GM21423 (cell line): ENCODE data around the gene RPS26.
"Not testable (repeated sequence)": the region's sequence is repeated elsewhere in the genome, so short reads cannot be mapped to it uniquely, and the experiment has no call there.

Experiments
- ATAC-seq: cut with Tn5 transposase; IDR thresholded peaks from one replicate; pipeline ENCODE4 v1.9.1; 2021; ENCODE audit warnings: mild to moderate bottlenecking, moderate library complexity; ENCODE audit not compliant: unreplicated experiment

RPS26 gene

DNA sequence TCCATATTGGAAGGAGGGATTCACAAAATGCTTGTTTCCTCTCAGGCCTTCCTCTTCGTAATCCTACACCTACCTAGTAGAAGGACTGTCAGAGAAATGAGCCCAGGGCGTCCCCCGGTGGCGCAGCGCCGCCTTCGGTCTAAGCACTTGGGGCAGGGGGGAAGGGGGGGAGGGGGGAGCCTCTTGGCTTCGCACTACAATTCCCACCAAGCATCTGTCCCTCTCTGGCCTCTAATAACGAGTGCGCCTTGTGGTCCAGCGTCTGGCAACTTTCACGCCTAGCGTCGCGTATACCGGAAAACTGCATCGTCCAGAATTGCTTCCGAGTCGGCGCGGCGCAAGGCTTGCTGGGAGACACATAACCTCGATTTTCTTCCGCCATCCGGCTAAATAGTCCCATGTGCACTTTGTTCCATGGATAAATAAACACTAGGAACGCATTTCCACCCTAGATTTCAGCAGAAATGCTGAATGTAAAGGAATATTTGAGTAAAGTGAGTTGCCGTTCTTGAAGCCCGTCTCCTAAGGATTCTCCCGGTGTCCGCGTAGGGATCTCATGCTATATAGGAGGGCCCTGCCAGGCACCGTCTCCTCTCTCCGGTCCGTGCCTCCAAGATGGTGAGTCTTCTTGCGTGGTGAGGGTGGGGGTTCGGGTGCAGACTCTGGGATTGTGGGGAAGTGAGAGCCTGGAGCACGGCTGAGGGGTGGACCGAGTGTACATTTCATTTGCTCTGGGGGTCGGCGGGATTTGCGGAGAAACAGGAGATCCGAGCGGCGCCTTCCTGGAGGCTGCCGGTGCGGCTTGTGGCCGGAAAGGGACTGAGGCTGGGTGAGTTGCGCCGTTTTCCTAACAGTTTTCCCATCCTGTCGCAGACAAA is at the start of gene RPS26:
RPS26 (plus strand) TSS at position 367 of the 878 bp plus-strand sequence; CDS start at position 616, 249 bp downstream.
- peak; percentile 96 for ATAC-seq

DNA sequence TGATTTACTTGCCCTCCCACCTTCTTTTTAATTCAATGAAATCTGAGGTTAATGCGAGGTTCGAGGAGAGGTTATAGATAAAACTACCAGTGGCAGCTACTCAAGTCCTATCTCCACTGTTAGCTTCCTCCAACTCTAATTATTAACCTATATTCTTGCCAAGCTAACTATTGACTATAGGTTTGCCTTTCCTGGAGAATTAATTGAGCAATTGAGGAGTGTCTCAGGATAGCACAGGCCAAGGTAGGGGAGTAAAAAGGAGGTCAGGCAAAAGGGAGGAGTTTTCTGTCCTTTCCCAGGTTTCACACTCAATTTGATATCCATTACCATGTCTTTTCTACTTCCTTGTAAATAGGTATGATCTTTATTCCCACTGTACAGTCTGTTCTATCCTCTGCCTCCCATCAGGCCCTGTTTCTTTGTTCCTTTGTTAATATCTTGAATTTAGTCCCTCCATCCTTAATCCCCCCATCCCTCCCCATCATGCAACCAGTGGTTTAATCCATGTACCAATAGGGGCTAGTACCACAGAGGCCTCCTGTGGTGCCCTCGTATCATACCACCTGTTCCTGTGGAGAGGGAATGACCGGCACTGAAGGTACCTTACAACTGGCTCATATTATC is 48.4 kb upstream of the RPS26 start:
- ATAC-seq, result no peak

DNA sequence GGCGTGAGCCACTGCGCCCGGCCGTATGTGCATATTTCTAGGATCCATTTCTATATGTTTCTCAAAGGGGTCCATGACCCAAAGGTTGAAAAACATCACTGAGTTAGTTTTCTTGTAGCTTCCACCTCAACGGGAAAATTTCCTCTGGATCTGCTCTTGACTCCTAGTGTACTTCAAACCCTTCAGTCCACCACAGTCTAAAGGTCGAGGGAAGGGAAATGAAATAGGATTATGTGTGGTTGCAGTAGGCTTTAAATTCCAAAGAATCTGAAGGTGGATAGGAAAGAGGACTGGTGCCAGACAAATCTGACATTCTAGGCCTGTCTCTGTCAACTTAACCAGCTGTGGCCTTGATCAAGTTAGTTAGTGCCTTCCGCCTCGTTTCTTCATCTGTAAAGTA is 46.4 kb upstream of the RPS26 start:
- ATAC-seq, result no peak

DNA sequence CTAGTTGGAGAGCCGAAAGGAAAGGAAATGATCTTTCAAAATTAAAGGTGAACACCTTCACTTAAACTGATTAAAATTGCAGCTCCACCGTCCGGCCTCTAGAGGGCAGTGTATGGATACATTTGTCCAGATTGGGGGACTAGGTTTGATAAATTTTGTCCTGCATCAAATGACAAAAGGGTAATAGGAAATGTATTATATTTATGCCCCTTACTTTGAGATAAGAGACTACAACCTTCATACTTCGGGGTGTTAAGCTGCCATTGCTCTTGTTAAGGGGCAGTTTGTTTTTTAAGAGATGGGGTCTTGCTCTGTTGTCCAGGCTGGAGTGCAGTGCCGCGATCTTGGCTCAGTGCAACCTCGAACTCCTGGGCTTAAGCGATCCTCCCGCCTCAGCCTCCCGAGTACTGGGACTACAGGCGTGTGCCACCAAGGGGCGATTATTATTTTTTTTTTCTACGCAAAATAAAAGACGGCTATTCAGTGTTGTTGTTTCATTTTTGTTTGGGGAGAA is 45.5 kb upstream of the RPS26 start:
- no peak for ATAC-seq

DNA sequence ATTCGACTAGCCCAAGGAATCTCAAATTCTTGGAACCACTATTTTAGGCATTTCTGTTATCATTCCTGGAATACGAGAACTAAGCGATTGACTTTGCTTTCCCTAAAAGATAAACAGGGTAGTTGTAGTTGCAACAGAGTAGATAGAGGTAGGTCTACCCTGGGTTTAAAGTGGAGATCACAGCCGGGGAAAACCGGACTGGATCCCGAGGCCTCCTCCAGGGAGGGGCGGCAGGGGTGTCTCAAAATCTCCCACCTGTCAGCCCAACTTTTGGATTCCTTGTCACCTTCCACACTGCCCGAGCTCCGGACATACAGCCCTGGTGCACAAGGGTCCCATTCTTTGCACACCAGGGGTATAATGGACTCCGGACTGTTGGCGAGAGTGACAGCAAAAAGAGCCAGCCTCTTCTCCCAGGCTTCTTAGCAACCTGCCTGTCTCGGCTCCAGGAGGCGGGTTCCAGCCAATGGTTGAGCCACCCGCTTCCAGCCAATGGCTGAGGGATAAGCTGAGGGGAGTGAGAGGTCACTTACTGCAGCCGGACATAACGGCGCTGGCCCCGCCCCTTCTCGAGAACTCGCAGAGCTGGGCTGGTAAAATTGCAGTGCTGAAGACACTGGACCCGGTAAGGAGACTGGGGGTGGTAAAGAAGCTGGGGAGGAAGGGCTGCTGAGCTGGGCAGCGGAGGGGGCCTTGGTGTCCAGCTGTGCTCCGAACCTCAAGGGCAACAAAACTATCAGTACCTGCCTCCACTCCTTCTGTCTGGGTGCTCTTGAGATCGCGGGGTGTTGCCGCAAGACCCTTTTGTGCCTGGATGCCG is 44.8 kb upstream of the RPS26 start, which contains the start of gene SUOX:
SUOX (plus strand) TSS at position 562 of the 820 bp plus-strand sequence. CDS start 4,946 bp downstream, outside the sequence.
- peak; percentile 98 for ATAC-seq

DNA sequence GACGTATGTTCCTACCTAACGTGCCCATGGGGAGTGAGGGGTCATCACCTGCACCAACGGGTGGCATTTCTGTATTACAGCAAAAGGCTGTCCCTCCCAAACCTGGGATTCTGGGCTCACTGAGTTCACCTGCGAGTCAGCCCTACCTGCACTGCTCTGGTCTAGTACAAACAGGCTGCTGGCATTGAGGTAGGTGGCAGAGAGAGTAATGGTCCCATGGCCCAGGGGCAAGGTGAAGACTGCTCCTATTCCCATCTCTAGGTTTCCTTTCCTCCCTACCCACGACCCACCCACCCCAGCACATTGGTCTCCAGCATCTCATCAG is 44.2 kb upstream of the RPS26 start:
- no peak for ATAC-seq

DNA sequence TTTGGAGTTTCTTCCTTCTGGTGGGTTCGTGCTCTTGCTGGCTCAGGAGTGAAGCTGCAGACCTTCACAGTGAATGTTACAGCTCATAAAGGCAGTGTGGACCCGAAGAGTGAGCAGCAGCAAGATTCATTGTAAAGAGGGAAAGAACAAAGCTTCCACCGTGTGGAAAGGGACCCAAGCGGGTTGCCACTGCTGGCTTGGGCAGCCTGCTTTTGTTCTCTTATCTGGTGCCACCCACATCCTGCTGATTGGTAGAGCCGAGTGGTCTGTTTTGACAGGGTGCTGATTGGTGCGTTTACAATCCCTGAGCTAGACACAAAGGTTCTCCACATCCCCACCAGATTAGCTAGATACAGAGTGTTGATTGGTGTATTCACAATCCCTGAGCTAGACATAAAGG is 42.2 kb upstream of the RPS26 start:
- ATAC-seq, result not testable (repeated sequence)

DNA sequence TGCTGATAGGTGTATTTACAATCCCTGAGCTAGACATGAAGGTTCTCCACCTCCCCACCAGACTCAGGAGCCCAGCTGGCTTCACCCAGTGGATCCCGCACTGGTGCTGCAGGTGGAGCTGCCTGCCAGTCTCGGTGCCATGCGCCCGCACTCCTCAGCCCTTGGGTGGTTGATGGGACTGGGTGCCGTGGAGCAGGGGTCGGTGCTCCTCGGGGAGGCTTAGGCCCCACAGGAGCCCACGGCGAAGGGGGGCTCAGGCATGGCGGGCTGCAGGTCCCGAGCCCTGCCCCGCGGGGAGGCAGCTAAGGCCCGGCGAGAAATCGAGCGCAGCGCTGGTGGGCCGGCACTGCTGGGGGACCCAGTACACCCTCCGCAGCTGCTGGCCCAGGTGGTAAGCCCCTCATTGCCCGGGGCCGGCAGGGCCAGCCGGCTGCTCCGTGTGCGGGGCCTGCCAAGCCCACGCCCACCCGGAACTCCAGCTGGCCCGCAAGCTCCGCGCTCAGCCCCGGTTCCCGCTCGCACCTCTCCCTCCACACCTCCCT is 41.6 kb upstream of the RPS26 start:
- not testable (repeated sequence) for ATAC-seq

DNA sequence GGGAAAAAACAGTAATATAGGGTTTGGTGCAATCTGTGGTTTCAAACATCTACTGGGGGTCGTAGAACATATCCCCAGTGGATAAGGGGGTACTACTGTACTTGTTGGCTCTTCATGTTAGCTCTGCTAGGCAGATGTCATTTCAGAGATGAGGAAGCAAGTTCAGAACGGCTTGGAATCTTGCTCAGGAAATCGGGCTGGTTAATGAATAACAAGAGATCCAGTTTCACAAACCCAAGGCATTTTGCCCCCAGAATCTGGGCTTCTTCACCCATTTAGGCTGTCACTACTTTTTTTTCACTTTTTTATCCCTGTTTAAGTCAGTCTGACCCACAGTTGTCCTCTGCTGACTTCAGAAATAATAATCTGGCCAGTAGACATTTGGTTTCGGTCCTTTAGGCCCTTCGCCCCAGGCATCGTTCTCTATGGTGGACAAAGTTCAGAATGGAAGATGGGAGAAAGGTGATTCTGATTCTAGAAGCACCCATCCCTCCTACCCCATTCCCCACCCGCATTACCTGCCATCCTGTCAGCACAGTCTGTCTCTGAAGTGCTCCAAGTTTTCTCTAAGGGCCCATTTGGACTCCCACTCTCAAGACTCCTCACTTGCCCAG is 40.1 kb upstream of the RPS26 start:
- ATAC-seq, result no peak

DNA sequence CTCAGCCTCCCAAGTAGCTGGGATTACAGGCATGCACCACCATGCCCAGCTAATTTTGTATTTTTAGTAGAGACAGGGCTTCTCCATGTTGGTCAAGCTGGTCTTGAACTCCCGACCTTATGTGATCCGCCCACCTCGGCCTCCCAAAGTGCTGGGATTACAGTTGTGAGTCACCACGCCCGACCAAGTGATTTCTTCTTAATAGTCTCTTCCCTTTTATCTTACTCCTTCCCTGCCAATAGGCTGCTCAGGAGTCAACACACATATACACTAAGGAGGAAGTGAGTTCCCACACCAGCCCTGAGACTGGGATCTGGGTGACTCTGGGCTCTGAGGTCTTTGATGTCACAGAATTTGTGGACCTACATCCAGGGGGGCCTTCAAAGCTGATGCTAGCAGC is 38.3 kb upstream of the RPS26 start:
- ATAC-seq, result not testable (repeated sequence)

DNA sequence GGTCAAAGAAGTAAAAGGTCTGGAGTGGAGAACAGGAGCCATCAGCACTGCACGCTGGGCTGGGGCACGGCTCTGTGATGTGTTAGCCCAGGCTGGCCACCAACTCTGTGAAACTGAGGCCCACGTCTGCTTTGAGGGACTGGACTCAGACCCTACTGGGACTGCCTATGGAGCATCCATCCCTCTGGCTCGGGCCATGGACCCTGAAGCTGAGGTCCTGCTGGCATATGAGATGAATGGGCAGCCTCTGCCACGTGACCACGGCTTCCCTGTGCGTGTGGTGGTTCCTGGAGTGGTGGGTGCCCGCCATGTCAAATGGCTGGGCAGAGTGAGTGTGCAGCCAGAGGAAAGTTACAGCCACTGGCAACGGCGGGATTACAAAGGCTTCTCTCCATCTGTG is 37.5 kb upstream of the RPS26 start:
- no peak for ATAC-seq

DNA sequence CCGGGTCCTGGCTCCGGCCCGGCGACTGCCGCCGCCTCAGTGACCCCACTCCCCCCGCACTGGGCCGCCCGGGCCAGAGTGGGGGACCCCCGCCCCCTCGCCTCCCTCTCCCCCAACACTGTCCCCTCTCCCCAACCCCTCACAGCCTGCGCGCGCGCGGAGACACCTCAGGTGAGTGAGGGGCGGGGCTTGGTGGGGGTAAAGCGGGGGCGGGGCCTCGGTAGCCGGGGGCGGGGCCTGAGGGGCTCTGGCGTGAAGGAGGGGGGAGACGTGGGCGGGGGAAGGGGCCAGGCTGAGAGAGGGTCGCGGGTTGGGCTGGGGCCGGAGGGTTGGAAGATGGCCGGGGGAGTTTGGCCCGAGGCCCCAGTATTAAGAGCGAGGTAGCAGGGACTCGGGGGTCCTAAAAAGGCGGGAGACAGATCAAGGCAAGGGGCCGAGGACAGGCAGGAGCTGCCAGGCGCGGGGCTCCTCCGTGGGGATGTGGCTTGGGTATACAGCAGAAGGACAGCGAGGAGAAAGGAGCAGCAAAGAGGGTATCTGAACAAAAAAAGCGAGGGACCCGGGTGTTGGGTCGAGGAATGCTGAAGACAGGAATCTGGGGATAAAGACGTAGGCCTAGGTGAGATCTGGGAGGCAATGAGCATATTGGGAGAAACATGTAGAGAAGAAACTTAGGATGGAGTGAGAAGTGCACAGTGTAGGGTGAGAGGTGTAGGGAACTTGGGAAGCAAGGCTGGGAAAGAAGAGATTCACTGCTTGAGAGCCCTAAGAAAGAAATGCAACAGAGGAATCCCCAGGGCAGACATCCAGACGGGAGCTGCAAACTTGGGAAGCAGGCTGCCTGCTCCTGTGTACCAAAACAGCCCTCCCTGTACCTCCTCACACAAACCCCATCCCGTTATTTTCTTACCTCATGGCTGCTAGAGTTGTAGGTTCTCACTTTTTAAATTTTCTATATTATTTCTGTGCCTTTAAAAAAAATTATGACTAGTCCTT is 33.9 kb upstream of the RPS26 start:
- peak; percentile 32 for ATAC-seq

DNA sequence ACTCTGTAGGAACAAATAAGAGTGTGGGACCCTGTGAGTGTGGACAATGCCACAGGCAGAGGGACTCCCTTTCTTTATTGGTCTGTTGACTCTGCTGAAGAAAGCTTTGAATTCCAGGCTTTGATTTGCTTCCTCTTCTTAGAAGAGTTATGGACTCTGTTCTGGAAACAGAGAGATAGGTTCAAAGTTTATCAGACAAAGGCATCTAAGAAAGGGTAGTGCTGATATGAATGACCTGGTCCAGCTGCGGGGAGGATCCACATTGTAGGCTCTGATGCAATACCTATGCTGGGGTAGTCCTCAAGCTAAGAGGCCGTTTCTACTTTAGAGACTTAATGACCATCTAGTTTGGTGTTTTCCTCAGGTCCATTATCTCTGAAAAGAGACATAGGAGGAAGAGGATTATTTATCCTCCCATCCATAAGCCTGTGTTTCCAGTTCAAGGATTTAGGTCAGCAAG is 31.6 kb upstream of the RPS26 start:
- no peak for ATAC-seq

DNA sequence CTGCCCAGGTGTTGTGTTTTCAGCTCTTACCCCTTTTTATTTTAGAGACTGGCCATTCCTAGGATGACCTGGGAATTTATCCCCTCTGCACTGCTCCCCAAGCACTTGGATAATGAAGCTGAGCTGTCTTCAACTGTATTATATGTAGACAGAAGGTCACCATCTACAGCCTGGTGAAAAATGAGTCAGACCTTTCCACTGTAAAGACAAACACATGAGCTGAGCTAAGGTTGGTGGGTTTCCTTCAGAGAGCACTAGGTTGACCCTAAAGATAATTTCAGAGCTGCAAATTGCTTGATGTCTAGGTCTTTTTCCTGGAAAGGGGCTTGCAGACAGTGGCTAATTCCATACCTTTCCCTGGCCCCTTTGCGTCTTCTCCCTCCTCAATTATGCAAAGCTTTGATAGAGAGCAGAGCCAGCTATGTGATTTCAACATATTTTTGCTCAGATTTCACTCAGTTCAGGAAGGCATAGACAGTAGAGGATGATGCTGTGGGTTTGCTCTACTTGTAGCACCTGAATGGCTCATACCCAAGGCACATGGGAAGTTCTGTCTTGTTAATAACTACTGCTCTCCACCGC is 30.1 kb upstream of the RPS26 start:
- no peak for ATAC-seq

DNA sequence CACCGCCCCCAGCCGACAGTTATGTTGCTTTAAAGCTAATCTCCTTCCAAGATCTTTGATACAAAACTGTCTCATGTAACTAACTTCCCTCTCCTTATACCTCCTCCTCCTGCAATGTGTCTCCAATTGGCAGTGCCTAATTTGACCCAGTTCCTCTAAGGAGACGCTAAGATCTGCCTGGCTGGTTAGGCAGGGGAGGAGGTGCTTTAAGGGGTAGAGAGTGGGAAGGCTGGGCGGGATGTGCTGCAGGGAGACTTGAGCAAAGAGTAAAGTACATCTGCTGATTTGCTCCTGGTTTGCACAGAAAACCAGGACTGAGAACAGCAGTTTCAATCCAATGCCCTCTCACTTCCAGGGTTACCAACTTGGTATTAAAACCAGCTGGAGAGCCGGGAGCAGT is 28.2 kb upstream of the RPS26 start:
- ATAC-seq, result no peak

DNA sequence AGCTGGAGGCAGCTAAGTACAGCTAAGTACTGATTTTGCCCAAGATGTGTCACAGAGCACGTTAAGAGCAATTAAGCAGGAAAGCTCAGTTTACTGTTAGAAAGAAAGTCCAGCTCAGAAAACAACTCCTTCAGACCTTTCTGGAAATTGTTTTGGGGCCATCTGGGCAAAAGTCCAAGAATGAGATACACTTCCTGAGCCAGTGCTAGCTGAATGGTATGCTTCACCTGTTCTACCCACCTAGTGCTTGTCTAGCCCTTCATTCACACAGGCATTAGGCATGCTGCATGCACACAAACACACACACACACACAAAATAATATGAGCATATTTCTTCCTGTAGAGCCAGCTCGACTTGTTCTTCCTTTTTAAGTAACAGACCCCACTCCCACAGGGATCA is 27.5 kb upstream of the RPS26 start:
- ATAC-seq, result no peak

DNA sequence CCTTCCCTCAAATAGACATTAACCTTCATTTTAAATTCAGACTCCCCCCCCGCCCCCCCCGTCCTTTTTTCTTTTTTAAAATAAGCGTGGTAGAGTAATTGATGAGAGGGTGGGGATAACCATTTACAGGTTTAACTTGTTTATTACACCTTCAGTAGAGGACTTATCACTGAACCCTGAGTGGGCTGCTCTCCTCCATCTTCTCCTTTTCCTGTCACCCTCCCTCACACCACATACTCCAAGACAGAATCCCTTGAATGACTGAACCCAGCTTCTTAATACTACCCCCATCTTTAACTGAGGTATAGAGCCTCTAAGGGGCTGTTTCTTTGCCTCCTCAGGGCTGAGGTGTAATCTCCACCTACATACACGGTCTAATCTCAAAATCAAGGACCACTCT is 24.5 kb upstream of the RPS26 start:
- no peak for ATAC-seq

DNA sequence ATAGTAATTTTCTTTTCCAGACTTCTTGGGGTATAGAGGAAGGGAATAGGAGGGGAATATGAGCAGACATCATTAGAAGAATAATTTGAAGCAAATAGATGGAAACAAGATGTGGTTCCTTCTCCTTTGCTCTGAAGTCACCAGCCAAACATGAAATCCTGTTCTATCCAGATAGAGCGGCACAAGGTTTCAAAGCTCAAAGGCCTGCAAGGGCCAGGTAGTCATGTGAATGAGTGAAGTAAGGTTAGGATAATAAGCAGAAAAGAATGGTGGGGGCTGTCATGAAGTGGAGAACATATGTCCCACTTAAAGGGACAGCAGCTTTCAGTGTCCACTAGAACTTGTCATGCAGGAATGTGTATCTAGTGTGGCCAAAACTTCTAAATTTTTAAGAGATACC is 23.4 kb upstream of the RPS26 start:
- ATAC-seq, result no peak
